WI38 (cell line): ENCODE data around the gene BTBD10.

Source experiments
- H3K4me3 ChIP-seq: 2 replicates; pipeline ENCODE4 v1.5.1; 2011; ENCODE audit warnings: low read depth, mild to moderate bottlenecking, control low read depth, low read length
- CTCF ChIP-seq: IDR thresholded peaks from 2 replicates; pipeline ENCODE4 v1.5.1; 2012; ENCODE audit warnings: low read depth, mild to moderate bottlenecking, control low read depth, low read length

Gene BTBD10

DNA sequence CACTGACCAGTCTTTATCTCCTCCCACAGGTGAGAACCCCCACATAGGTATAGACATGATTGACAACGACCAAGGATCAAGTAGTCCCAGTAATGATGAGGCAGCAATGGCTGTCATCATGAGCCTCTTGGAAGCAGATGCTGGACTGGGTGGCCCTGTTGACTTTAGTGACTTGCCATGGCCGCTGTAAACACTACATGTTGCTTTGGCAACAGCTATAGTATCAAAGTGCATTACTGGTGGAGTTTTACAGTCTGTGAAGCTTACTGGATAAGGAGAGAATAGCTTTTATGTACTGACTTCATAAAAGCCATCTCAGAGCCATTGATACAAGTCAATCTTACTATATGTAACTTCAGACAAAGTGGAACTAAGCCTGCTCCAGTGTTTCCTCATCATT, 76.5 kb downstream of the BTBD10 start:
- TF ChIP-seq CTCF, result no peak
- H3K4me3 ChIP-seq, result no peak overlapping the region

GRCh38 chr11:13384908-13385640, 77.9 kb downstream of the BTBD10 start:
- TF ChIP-seq CTCF, result peak; percentile 54
- H3K4me3 ChIP-seq, result no peak overlapping the region

- no peak overlapping the region for H3K4me3 ChIP-seq
- no peak for TF ChIP-seq CTCF
These were observed 80.3 kb downstream of the BTBD10 start for GRCh38 chr11:13382751-13383150.

DNA sequence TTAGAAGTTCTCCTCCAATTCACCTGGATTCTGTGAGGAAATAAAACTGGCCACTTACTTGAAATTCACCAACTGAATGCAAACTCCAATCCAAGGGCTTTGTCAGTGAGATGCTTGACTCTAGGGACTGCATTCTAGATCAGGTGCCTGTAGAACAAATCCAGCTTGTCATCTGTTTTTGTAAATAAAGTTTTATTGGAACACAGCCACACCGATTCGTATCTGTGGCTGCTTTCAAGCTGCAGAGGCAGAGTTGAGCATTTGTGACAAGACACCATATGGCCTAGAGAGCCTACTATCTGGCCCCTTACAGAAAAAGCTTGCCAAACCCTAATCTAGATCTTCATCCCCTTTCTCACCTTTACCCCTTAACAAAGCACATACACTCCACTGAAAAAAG, 82.3 kb downstream of the BTBD10 start:
- TF ChIP-seq CTCF, result no peak
- H3K4me3 ChIP-seq, result no peak overlapping the region

GRCh38 chr11:13378316-13378715, 84.7 kb downstream of the BTBD10 start:
- no peak for TF ChIP-seq CTCF
- H3K4me3 ChIP-seq, result no peak overlapping the region

GRCh38 chr11:13376838-13377237, 86.2 kb downstream of the BTBD10 start:
- H3K4me3 ChIP-seq, result no peak overlapping the region
- TF ChIP-seq CTCF, result no peak

GRCh38 chr11:13376402-13376801, 86.6 kb downstream of the BTBD10 start:
- H3K4me3 ChIP-seq, result no peak overlapping the region
- no peak for TF ChIP-seq CTCF
